Astrocyte of the spinal cord (primary cell): ENCODE measurements around the gene JCAD.

Experiments used
- DNase-seq: peaks from one replicate; pipeline ENCODE4 v3.0.0; 2011; ENCODE audit warnings: low read depth, low spot score
- H3K4me3 ChIP-seq: 2 replicates; pipeline ENCODE4 v1.5.1; 2011; ENCODE audit warnings: low read depth, mild to moderate bottlenecking, low read length, moderate library complexity
- CTCF ChIP-seq: IDR thresholded peaks from 2 replicates; pipeline ENCODE4 v1.5.1; 2012; ENCODE audit warnings: low read depth, mild to moderate bottlenecking, low read length, inconsistent platforms
- in situ Hi-C: cut with HindIII; loops from 2 replicates; pipeline ENCODE4 v1.10.0; 2017; ENCODE audit warnings: low sequenced_read_pairs

The JCAD gene

DNA sequence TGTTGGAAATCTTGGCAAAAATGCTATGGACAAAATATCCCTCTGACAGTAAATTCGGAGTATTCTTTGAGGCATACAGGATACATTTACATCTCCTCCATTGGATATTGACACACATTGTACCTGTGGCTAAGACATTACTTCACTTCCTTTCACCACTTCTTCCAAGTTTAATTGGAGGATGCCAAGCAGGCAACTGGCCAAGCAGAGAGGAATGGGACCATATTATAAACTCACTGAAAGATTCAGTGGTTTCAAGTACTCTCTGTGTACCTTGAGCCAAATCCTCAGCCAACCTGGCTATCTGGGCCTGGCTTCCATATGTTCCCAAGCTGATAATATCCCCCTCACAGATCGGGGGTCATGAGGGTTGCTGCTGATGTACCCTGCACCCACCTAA is 14.7 kb upstream of the JCAD start:
- DNase-seq = no peak
- H3K4me3 ChIP-seq = no peak overlapping the region
- in situ Hi-C loops = no loop called here
- no peak for TF ChIP-seq CTCF

DNA sequence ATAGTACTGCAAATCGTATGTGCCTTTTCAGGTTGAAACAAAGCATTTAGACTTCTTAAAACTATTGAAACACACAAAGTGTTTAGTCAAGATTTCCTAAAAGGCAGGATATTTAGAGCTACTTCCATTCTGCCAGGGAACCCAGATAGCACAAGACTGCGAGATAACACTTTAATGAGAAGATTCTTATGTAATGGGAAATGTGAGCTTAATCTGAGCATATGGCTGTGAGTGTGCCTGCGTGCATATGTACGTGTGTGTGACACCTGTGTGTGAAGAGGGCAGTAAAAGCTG is 14.3 kb upstream of the JCAD start:
- no peak overlapping the region for H3K4me3 ChIP-seq
- in situ Hi-C loops = no loop called here
- no peak for TF ChIP-seq CTCF
- no peak for DNase-seq

DNA sequence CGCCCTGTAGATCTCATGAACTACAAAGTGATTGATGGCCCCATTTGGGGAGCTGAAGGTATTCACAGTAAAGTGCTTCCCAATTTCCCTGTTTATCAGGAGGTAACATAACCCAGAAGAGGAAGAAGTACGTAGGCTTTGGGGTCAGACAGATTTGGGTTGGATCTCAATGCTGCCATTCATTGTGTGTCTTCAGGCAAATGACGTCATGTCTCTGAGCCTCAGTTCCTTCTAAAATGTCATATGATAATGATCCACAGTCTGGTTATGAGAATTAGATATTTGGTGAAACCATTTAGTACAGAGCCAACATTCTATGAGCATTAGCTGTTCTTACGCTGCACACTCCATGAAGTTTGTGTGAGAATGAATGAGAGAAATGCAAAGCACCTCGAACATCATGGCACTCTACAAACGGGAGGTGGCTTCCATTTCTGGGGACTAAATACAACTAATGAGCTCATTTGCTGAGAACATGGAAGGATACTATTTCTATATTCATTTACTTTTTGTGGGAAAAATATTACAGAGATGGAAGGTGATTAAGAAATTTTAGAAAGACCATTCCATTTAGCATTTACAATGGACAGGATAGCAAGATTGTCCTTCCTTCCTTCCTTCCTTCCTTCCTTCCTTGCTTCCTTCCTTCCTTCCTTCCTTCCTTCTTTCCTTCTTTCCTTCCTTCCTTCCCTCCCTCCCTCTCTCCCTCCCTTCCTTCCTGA is 13.8 kb upstream of the JCAD start:
- DNase-seq = no peak
- in situ Hi-C loops = no loop called here
- no peak for TF ChIP-seq CTCF
- H3K4me3 ChIP-seq = no peak overlapping the region

DNA sequence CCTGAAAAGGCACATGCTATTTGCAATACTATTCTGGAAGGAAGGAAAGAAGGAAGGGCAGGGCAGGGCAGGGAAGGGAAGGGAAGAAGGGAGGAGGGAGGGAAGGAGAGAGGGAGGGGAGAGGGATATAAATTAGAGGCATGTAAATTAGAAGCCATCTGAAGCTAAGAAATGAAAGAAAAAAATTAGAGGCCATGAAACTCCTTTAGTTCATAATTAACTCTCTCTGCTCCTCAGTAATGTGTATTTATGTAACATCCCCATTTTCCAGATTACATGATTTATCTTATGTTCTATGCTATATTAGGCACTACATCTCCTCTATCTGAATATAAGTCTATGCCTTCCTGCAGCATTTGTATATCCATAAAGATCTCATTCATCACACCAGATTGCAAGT is 12.7 kb upstream of the JCAD start:
- in situ Hi-C loops = no loop called here
- no peak for TF ChIP-seq CTCF
- DNase-seq = no peak
- no peak overlapping the region for H3K4me3 ChIP-seq

DNA sequence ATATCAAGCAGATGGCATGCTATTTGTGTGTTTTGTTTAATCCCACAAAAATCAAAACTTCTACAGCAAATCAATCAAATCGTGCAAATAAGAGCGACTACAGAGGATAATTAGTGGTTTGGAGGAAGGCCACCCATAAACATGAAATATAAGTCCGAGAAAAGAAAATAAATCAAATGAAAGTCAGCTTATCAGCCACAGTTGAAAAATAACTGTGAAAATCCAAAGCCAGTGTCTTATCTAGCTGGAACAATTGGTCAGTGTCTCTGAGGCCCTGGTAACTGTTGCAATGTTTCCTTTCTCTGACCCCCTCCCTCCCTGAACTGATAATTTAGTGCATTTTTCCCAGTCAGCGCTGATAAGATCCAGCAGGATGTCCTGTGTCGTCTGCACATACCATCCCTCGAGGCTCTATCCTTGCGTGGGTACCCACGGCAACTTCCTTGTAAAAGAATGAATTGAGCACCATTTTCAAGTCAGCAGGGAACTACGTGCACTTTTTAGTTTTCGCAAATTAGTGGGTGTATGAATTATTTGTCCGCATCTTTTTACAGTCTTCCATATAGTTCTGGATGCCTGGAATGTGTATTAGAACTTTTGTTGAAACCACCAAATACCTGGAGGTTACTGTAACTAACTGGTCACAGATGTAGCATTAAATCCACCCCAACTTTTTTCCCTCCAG is 10.8 kb upstream of the JCAD start:
- no peak overlapping the region for H3K4me3 ChIP-seq
- DNase-seq = no peak
- in situ Hi-C loops = no loop called here
- no peak for TF ChIP-seq CTCF

DNA sequence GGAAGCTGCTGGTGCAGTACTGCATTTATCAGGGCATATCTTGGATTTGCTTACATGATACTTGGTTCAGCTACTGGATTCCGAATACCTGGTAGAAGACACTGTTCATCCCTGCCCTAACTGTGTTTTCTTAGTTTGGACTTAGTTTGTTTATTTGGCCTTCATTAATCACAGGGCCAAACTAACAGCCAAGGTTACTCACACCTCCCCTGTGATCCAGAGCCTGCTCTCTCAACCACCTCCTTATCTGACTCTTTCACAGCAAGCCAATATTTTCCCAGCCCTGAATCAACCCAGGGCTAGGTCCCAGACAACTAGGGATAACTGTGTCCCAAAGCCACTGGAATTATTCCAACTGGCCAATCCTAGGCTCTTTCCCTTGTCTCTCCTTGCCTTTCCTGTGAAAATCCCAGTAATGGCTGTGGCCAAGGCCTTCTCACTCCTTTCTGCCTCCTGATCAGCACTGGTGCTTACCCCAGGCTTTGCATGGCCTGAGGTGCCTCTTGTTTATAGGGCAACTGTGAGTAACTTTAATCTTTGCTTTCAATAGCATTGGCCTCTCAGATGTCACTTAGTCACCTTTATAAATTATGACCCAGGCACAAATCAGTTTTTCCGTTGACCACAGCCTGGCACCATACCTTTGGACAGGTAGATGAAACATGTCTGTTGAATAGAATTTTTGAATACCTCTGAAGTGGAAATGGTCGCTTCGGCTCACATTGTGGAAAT is 9.3 kb upstream of the JCAD start:
- no peak for TF ChIP-seq CTCF
- DNase-seq = no peak
- in situ Hi-C loops = no loop called here
- no peak overlapping the region for H3K4me3 ChIP-seq
